ENCODE results near the gene MRFAP1L1. TPM values are rescaled to one million over a fixed set of nuclear protein-coding genes. Genes with fewer than 3 reads are reported as not detected.

Gene MRFAP1L1
- total and polyA plus RNA-seq, 5 donors = 51.9 to 73.4 (median 54.3) TPM

DNA sequence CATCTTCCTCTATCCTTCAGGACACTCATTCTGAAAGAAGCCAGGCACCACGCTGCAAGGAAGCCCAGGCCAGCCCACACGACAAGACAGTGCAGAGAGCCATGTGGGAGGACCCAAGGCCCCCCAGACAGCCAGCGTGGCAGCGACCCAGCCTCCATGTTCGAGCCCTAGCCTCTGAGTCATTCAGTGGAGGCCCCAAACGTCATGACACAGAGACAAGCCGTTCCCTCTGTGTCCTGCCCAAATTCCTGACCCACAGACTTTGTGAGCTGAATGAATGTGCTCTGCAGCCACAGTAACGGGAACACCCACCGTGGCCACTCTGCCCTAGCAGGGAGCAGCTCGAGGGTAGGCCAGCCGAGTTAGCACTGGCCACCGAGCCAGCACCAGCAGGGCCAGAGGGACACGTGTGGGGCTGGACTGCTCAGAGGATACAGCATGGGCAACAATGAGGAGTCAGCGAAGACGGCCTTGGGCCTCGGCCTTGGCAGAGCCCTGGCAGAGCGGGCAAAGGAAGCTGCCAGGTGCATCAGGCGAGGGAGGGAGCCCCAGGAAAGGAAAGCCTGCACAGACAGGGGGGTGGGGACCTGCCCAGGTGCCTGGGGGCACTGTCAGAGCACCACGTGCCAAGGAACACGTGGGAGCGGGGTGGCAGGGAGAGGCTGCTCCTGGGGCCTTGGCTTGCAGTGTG lies 14.9 kb upstream of the MRFAP1L1 start:
- intact Hi-C loops (cut with DNase I) = loop anchor here in 3 of 4 donors (5.0 to 10.0 kb wide), 4 partner anchors 60 to 350 kb away; partner anchors contain the start of gene KIAA0232 (in 1 of the 3)
- ATAC-seq (no peak), DNase-seq (peak in 1 of 3 donors; percentile 47)
- Histone ChIP-seq H3K4me1 (ENCODE audit: control insufficient read depth, insufficient read depth, low read length) (no peaks in the 10 kb centered on the region), H3K4me3 (ENCODE audit: low read length) (no peak overlapping the region), H3K9me3 (ENCODE audit: control insufficient read depth, low read length) (no peaks in the 10 kb centered on the region), H3K27me3 (ENCODE audit: control insufficient read depth, insufficient read depth) (no peaks in the 10 kb centered on the region), H3K27ac (ENCODE audit: low read length) (no peak overlapping the region)
- WGBS = 81% methylated on average over 21 of the region's 21 CpGs

DNA sequence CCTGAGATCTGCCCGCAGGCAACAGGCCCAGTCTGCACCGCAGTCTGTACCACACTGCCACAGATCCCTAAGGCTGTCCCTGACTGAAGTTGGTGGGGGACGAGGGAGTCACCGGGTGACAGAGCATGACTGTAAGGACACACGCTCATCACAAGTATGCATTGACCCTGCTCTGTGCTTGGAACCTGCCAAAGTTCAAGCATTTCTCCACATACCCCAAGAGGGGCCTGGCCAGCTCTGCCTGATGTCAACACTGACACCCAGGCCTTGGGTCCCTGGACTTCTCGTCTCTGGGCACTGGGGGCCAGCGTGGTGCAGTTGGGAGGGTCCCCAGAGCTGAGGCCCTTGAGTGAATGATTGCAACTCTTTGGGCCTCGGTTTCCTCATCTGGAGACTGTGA lies 14.2 kb upstream of the MRFAP1L1 start:
- no peaks in the 10 kb centered on the region for H3K4me1 ChIP-seq (ENCODE audit: control insufficient read depth, insufficient read depth, low read length)
- DNase-seq = no peak
- H3K4me3 ChIP-seq (ENCODE audit: low read length) = no peak overlapping the region
- no peak for ATAC-seq
- no peaks in the 10 kb centered on the region for H3K9me3 ChIP-seq (ENCODE audit: control insufficient read depth, low read length)
- H3K27ac ChIP-seq (ENCODE audit: low read length) = no peak overlapping the region
- intact Hi-C loops (cut with DNase I) = loop anchor here in 3 of 4 donors (5.0 to 10.0 kb wide), 4 partner anchors 61 to 351 kb away; partner anchors contain the start of gene KIAA0232 (in 1 of the 3)
- H3K27me3 ChIP-seq (ENCODE audit: control insufficient read depth, insufficient read depth) = no peaks in the 10 kb centered on the region
- WGBS = 90% methylated on average over 8 of the region's 8 CpGs

DNA sequence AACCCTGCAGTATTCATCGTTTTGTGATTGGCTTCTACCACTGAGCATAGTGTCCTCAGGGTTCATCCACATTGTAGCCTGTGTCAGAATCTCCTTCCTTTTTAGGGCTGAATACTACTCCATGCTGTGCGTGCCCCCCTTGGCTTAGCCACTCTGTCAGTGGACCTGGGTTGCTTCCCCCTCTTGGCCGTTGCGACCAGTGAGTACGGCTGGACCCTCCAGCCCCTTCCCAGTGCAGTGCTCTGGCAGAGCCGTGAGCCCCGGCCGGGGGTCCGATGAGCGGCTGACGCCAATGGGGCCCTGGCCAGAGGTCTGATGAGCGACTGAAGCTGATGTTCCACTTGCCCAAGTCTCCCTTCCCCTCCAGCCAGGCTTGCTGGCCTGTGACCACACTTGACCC lies 13.2 kb upstream of the MRFAP1L1 start:
- ATAC-seq = no peak
- H3K27me3 ChIP-seq (ENCODE audit: control insufficient read depth, insufficient read depth) = no peaks in the 10 kb centered on the region
- H3K27ac ChIP-seq (ENCODE audit: low read length) = no peak overlapping the region
- intact Hi-C loops (cut with DNase I) = loop anchor here in 3 of 4 donors (5.0 to 10.0 kb wide), 4 partner anchors 62 to 352 kb away; partner anchors contain the start of gene KIAA0232 (in 1 of the 3)
- no peaks in the 10 kb centered on the region for H3K4me1 ChIP-seq (ENCODE audit: control insufficient read depth, insufficient read depth, low read length)
- DNase-seq = no peak
- WGBS = 93% methylated on average over 12 of the region's 12 CpGs
- no peaks in the 10 kb centered on the region for H3K9me3 ChIP-seq (ENCODE audit: control insufficient read depth, low read length)
- H3K4me3 ChIP-seq (ENCODE audit: low read length) = no peak overlapping the region

DNA sequence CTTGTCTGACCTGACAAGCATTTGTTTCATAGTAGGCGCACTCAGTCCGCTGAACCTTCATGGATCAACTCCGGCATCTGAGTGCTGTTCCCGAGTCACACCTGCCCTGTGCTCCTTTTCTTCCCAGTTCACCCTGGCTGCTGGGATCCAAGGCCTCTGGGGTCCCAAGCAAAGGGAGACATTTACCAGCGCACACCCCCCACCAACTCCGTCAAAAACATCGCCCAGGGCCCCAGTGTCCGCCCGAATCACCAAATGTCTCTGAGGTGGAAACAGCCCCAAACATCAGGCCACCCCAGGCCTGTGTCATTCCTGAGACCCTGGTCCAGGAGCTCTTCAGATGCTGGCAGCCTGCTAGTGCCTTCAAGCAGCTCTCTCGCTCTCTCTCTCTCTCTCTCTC lies 11.5 kb upstream of the MRFAP1L1 start:
- H3K4me3 ChIP-seq (ENCODE audit: low read length) = no peak overlapping the region
- 97% methylated on average over 10 of the region's 10 CpGs for WGBS

GRCh38 chr4:6720202-6720699 lies 10.6 kb upstream of the MRFAP1L1 start:
- Histone ChIP-seq H3K27me3 (ENCODE audit: control insufficient read depth, insufficient read depth) (no peaks in the 10 kb centered on the region), H3K4me3 (ENCODE audit: low read length) (no peak overlapping the region), H3K4me1 (ENCODE audit: control insufficient read depth, insufficient read depth, low read length) (no peaks in the 10 kb centered on the region), H3K27ac (ENCODE audit: low read length) (no peak overlapping the region), H3K9me3 (ENCODE audit: control insufficient read depth, low read length) (no peaks in the 10 kb centered on the region)
- DNase-seq (peak; percentile 89 to 95 (median 93)), ATAC-seq (peak; percentile 73 to 81)
- intact Hi-C loops (cut with DNase I) = loop anchor here (2.0 to 10.0 kb wide), 7 partner anchors 65 to 355 kb away; partner anchors contain the start of gene KIAA0232 (in 1 of the 4)
- WGBS = 4% methylated on average over 14 of the region's 14 CpGs

More for the DNA sequence above, 11.5 kb upstream of the MRFAP1L1 start:
- ATAC-seq = no peak
- H3K4me1 ChIP-seq (ENCODE audit: control insufficient read depth, insufficient read depth, low read length) = no peaks in the 10 kb centered on the region
- H3K9me3 ChIP-seq (ENCODE audit: control insufficient read depth, low read length) = no peaks in the 10 kb centered on the region
- H3K27me3 ChIP-seq (ENCODE audit: control insufficient read depth, insufficient read depth) = no peaks in the 10 kb centered on the region
- DNase-seq = no peak
- H3K27ac ChIP-seq (ENCODE audit: low read length) = no peak overlapping the region
- intact Hi-C loops (cut with DNase I) = loop anchor here (2.0 to 10.0 kb wide), 7 partner anchors 64 to 354 kb away; partner anchors contain the start of gene KIAA0232 (in 1 of the 4)

DNA sequence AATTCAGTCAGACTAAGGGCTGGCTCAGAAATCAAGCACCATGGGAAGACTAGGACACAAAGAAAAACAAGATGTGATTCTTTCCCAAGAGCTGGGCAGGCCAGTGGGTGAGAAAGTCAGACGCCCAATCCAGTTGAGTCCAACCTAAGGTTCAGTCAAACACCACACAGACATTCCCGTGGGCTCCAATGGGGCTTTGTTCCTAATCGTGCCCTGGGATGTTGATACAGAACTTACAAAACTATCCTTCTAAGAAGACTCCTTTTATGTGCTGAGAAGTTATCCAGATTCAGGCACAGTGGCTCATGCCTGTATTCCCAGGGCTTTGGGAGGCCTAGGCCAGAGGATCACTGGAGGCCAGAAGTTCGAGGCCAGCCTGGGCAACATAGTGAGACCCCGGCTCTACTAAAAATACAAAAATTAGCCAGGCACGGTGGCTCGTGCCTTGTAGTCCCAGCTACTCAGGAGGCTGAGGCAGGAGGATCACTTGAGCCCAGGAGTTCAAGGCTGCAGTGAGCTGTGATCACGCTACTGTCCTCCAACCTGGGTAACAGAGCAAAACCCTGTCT lies 10.0 kb upstream of the MRFAP1L1 start:
- WGBS = 73% methylated on average over 8 of the region's 8 CpGs
- ATAC-seq (no peak), DNase-seq (peak in 1 of 3 donors; percentile 21)
- Histone ChIP-seq H3K27me3 (ENCODE audit: control insufficient read depth, insufficient read depth) (no peaks in the 10 kb centered on the region), H3K27ac (ENCODE audit: low read length) (no peak overlapping the region), H3K9me3 (ENCODE audit: control insufficient read depth, low read length) (no peaks in the 10 kb centered on the region), H3K4me3 (ENCODE audit: low read length) (no peak overlapping the region), H3K4me1 (ENCODE audit: control insufficient read depth, insufficient read depth, low read length) (no peaks in the 10 kb centered on the region)
- intact Hi-C loops (cut with DNase I) = loop anchor here (2.0 to 10.0 kb wide), 8 partner anchors 63 to 355 kb away; partner anchors contain the start of gene KIAA0232 (in 2 of the 4)

DNA sequence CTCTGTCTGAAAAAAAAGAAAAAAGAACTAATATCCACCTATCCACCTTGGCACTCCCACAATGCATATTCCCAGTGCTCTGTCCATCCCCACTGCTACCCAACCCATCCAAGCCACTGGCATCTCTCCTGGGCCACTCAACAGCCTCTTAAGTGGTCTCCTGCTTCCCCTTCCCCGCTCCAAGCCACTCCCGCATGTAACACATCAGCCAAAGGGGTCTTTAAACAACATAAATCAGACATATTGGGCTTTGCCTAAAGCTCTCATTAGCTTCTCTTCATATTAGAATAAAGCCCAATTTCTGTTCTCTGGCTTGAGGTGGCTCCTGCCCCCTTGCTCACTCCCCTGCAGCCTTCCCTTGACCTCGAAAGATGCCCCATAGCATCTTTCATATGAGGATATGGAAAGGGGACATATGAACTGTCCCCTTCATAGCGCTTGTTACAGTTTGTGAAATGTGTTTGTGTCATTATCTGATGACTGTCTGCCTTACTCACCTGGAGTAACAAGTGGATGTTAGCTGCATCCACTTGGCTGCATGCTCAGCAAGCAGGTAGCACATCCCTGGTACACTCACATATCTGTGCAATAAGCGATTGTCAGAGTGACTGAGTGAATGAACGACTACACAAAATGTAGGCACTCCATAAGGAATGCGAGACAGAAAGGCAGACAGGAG lies 9.4 kb upstream of the MRFAP1L1 start:
- Histone ChIP-seq H3K27me3 (ENCODE audit: control insufficient read depth, insufficient read depth) (no peaks in the 10 kb centered on the region), H3K4me3 (ENCODE audit: low read length) (no peak overlapping the region), H3K27ac (ENCODE audit: low read length) (no peak overlapping the region), H3K4me1 (ENCODE audit: control insufficient read depth, insufficient read depth, low read length) (no peaks in the 10 kb centered on the region), H3K9me3 (ENCODE audit: control insufficient read depth, low read length) (no peaks in the 10 kb centered on the region)
- ATAC-seq (no peak), DNase-seq (no peak)
- 84% methylated on average over 7 of the region's 7 CpGs for WGBS
- intact Hi-C loops (cut with DNase I) = loop anchor here in 1 of 4 donors (5.0 kb wide), 1 partner anchor 63 kb away; the partner anchor contains the start of gene KIAA0232

- no peak overlapping the region for H3K27ac ChIP-seq (ENCODE audit: low read length)
- no peak for ATAC-seq
- WGBS = 28% methylated on average over 7 of the region's 7 CpGs
Measured at GRCh38 chr4:6716958-6717655, 7.4 kb upstream of the MRFAP1L1 start.

DNA sequence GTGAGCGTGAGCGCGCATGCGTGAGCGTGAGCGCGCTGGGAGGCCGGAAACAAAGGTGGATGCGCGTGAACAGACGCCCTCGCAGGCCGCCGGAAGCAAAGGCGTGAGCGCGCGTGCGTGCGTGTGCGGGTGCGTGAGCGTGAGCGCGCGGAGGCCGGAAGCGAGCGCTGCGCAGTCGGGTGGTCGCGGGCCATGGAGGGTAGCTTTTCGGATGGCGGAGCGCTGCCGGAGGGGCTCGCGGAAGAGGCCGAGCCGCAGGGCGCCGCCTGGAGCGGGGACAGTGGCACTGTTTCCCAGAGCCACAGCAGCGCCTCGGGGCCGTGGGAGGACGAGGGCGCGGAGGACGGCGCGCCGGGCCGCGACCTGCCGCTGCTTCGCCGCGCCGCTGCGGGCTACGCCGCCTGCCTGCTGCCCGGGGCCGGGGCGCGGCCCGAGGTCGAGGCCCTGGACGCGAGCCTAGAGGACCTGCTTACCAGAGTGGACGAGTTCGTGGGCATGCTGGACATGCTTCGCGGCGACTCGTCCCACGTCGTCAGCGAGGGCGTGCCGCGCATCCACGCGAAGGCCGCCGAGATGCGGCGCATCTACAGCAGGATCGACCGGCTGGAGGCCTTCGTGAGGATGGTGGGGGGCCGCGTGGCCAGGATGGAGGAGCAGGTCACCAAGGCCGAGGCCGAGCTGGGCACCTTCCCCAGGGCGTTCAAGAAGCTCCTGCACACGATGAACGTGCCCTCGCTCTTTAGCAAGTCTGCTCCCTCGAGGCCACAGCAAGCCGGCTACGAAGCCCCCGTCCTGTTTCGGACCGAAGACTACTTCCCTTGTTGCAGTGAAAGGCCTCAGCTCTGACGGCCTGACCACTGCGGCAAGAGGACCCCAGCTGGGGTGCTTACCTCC lies 6.6 kb upstream of the MRFAP1L1 start, which contains the start of gene BLOC1S4:
Gene BLOC1S4, plus strand, starts transcription at position 157 of the 894 bp plus-strand sequence. Its CDS starts 36 bp downstream, at position 193.
- DNase-seq = peak; percentile 91 to 97 (median 95)
- under 1% methylated on average over 109 of the region's 109 CpGs for WGBS
- intact Hi-C loops (cut with DNase I) = loop anchor here in 1 of 4 donors (5.0 kb wide), 1 partner anchor 66 kb away; the partner anchor contains the start of gene KIAA0232
- Histone ChIP-seq H3K27ac (ENCODE audit: low read length) (peak within 1 kb of the TSS; percentile 74), H3K9me3 (ENCODE audit: control insufficient read depth, low read length) (no peaks in the 10 kb centered on the region), H3K4me3 (ENCODE audit: low read length) (peak within 1 kb of the TSS; percentile 41), H3K27me3 (ENCODE audit: control insufficient read depth, insufficient read depth) (no peaks in the 10 kb centered on the region), H3K4me1 (ENCODE audit: control insufficient read depth, insufficient read depth, low read length) (no peaks in the 10 kb centered on the region)
- ATAC-seq = peak; percentile 92 to 94

More at GRCh38 chr4:6716958-6717655, 7.4 kb upstream of the MRFAP1L1 start:
- intact Hi-C loops (cut with DNase I) = loop anchor here in 1 of 4 donors (5.0 kb wide), 1 partner anchor 65 kb away; the partner anchor contains the start of gene KIAA0232
- no peaks in the 10 kb centered on the region for H3K9me3 ChIP-seq (ENCODE audit: control insufficient read depth, low read length)
- H3K27me3 ChIP-seq (ENCODE audit: control insufficient read depth, insufficient read depth) = no peaks in the 10 kb centered on the region
- DNase-seq = no peak
- H3K4me1 ChIP-seq (ENCODE audit: control insufficient read depth, insufficient read depth, low read length) = no peaks in the 10 kb centered on the region
- peak overlapping the region; percentile 41 for H3K4me3 ChIP-seq (ENCODE audit: low read length)

All from right cardiac atrium (tissue), 5 donors.